SK-N-SH (cell line): ENCODE data around the gene SCARF1. TPM values are rescaled to one million over a fixed set of nuclear protein-coding genes. Genes with fewer than 3 reads are reported as not detected.

Experiments
- CTCF ChIA-PET: fragments of 300-600, 350-600 bp; formaldehyde crosslinking; extraction: SDS; loops from one replicate; lab custom pipeline; 2021; lab: Yijun Ruan, JAX
- POLR2A ChIA-PET: fragments of 350-600 bp; sonication (Branson Sonifier 250); formaldehyde crosslinking; extraction: SDS; loops from one replicate; lab custom pipeline; 2020; ENCODE audit warnings: antibody characterized with exemption, inconsistent platforms; lab: Yijun Ruan, JAX
- DNase-seq: peaks from one replicate; pipeline ENCODE4 v3.0.0; 2012
- H2AFZ ChIP-seq: fragments of 200-600 bp; sonication (generic); 2 replicates; pipeline ENCODE4 v1.8.1; 2016; ENCODE audit warnings: antibody characterized with exemption, mild to moderate bottlenecking, low read depth
- H3F3A ChIP-seq: fragments of 200-600 bp; sonication (generic); replicated peaks from 2 replicates; pipeline ENCODE3; 2016; ENCODE audit warnings: antibody characterized with exemption, mild to moderate bottlenecking; ENCODE audit not compliant: insufficient read depth
- H3K27ac ChIP-seq, 2 experiments: fragments of 200-500 bp in 1 of 2; fragments of 200-600 bp in 1 of 2; sonication (Bioruptor generic) in 1 of 2; sonication (generic), shearing (Covaris generic) in 1 of 2; 2 replicates each; pipeline versions ENCODE4 v1.5.1 to v1.6.1; 2014 to 2016; ENCODE audit warnings: low read depth in 2 of 2, inconsistent platforms in 1 of 2, low read length in 1 of 2, mild to moderate bottlenecking in 1 of 2, mixed read lengths in 1 of 2
- H3K27me3 ChIP-seq: fragments of 200-600 bp; sonication (generic), shearing (Covaris generic); 2 replicates; pipeline ENCODE4 v1.6.1; 2016; ENCODE audit warnings: mixed run types; ENCODE audit not compliant: insufficient read depth
- H3K36me3 ChIP-seq, 2 experiments: fragments of 200-500 bp in 1 of 2; fragments of 200-600 bp in 1 of 2; sonication (Bioruptor generic) in 1 of 2; sonication (generic) in 1 of 2; replicated peaks in 1 of 2; 2 replicates each; pipeline versions ENCODE3 to v1.5.1; 2014 to 2016; ENCODE audit warnings: low read length in 1 of 2, mild to moderate bottlenecking in 1 of 2; ENCODE audit not compliant: insufficient read depth in 2 of 2, control insufficient read depth in 1 of 2
- H3K4me1 ChIP-seq, 2 experiments: fragments of 200-500 bp in 1 of 2; fragments of 200-600 bp in 1 of 2; sonication (Bioruptor generic) in 1 of 2; sonication (generic), shearing (Covaris generic) in 1 of 2; 2 replicates each; pipeline versions ENCODE4 v1.5.1 to v1.6.1; 2014 to 2016; ENCODE audit warnings: low read depth in 1 of 2, low read length in 1 of 2, mixed run types in 1 of 2; ENCODE audit not compliant: insufficient read depth in 2 of 2, control insufficient read depth in 1 of 2
- H3K4me2 ChIP-seq: fragments of 200-600 bp; sonication (generic), shearing (Covaris generic); 2 replicates; pipeline ENCODE4 v1.6.1; 2017; ENCODE audit warnings: mixed run types
- H3K4me3 ChIP-seq, 2 experiments: fragments of 200-500 bp in 1 of 2; fragments of 200-600 bp in 1 of 2; sonication (Bioruptor generic) in 1 of 2; sonication (generic), shearing (Covaris generic) in 1 of 2; 2 replicates each; pipeline versions ENCODE4 v1.5.1 to v1.8.1; 2014 to 2016; ENCODE audit warnings: low read depth in 2 of 2, inconsistent platforms in 1 of 2, low read length in 1 of 2, mild to moderate bottlenecking in 1 of 2, mixed read lengths in 1 of 2, moderate library complexity in 1 of 2
- H3K79me2 ChIP-seq: fragments of 200-600 bp; sonication (generic); 2 replicates; pipeline ENCODE4 v1.8.1; 2017; ENCODE audit warnings: mild to moderate bottlenecking; ENCODE audit not compliant: insufficient read depth
- H3K9ac ChIP-seq: fragments of 200-600 bp; sonication (generic); 2 replicates; pipeline ENCODE4 v1.6.1; 2017; ENCODE audit warnings: mixed run types
- H3K9me2 ChIP-seq: fragments of 200-600 bp; sonication (generic); 2 replicates; pipeline ENCODE4 v1.6.1; 2017; ENCODE audit warnings: mixed run types
- H3K9me3 ChIP-seq: fragments of 200-600 bp; sonication (generic); 2 replicates; pipeline ENCODE4 v1.6.1; 2017; ENCODE audit warnings: mixed run types, mild to moderate bottlenecking, moderate library complexity
- H4K20me1 ChIP-seq: fragments of 200-600 bp; sonication (generic); 2 replicates; pipeline ENCODE4 v1.6.1; 2017; ENCODE audit warnings: mild to moderate bottlenecking, mixed run types; ENCODE audit not compliant: insufficient read depth
- CTCF ChIP-seq: fragments of 200-600 bp; sonication (generic); IDR thresholded peaks from 2 replicates; pipeline ENCODE4 v1.6.1; 2017; ENCODE audit warnings: antibody characterized with exemption, mild to moderate bottlenecking, moderate library complexity
- EZH2phosphoT487 ChIP-seq: fragments of 200-600 bp; sonication (generic); IDR thresholded peaks from 2 replicates; pipeline ENCODE4 v1.6.1; 2017; ENCODE audit warnings: low read depth, mixed run types, mild to moderate bottlenecking, antibody characterized with exemption, moderate library complexity, borderline replicate concordance
- FOXJ3 ChIP-seq: sonication (generic); formaldehyde crosslinking; IDR thresholded peaks from 2 replicates; pipeline ENCODE4 v1.5.1; 2020; ENCODE audit warnings: mild to moderate bottlenecking, missing genetic modification reagents
- GABPA ChIP-seq: IDR thresholded peaks from 2 replicates; pipeline ENCODE4 v1.4.0; 2012; ENCODE audit warnings: low read depth, mild to moderate bottlenecking
- MAX ChIP-seq: IDR thresholded peaks from 2 replicates; pipeline ENCODE4 v1.4.0; 2012; ENCODE audit warnings: low read depth
- MXI1 ChIP-seq: IDR thresholded peaks from 2 replicates; pipeline ENCODE4 v1.6.1; 2012; ENCODE audit warnings: mild to moderate bottlenecking, low read depth, low read length, improper control_type of control experiment
- NRF1 ChIP-seq: IDR thresholded peaks from 2 replicates; pipeline ENCODE4 v1.6.1; 2012; ENCODE audit warnings: low read depth, mild to moderate bottlenecking, low read length
- PBX3 ChIP-seq: IDR thresholded peaks from 2 replicates; pipeline ENCODE4; 2012
- POLR2AphosphoS5 ChIP-seq: IDR thresholded peaks from 2 replicates; pipeline ENCODE4 v1.6.1; 2012; ENCODE audit warnings: low read depth, low read length
- RCOR1 ChIP-seq: fragments of 150-350 bp; IDR thresholded peaks from 2 replicates; pipeline ENCODE4 v1.6.1; 2017; ENCODE audit warnings: antibody characterized with exemption, low read length
- RFX5 ChIP-seq: IDR thresholded peaks from 2 replicates; pipeline ENCODE4 v1.6.1; 2012; ENCODE audit warnings: mild to moderate bottlenecking, improper control_type of control experiment, low read length
- SIN3A ChIP-seq: IDR thresholded peaks from 2 replicates; pipeline ENCODE4 v1.6.1; 2012; ENCODE audit warnings: low read depth, mild to moderate bottlenecking, low read length, moderate library complexity, borderline replicate concordance
- TAF1 ChIP-seq: IDR thresholded peaks from 2 replicates; pipeline ENCODE4 v1.6.1; 2012; ENCODE audit warnings: low read depth, mild to moderate bottlenecking, low read length, moderate library complexity, borderline replicate concordance
- TCF12 ChIP-seq: IDR thresholded peaks from 2 replicates; pipeline ENCODE4 v1.4.0; 2012
- YY1 ChIP-seq: IDR thresholded peaks from 2 replicates; pipeline ENCODE4 v1.4.0; 2012; ENCODE audit warnings: low read depth, mild to moderate bottlenecking
- ZBTB33 ChIP-seq: IDR thresholded peaks from 2 replicates; pipeline ENCODE4 v1.4.0; 2012; ENCODE audit warnings: low read depth, borderline replicate concordance
- WGBS: methylation state at CpG from one replicate; pipeline ENCODE4 v1.1.6; 2017; ENCODE audit warnings: low lambda C conversion rate; 5-methylcytosine and 5-hydroxymethylcytosine counted together
- polyA plus RNA-seq, 3 experiments: library from polyadenylated mRNA; depleted of rRNA; stranded (reverse); fragments of >200 nt; gene quantifications; 2 replicates each; pipeline ENCODE4 v1.2.3, GENCODE V29; 2012

SCARF1 gene
- polyA plus RNA-seq, 1 of the 3 experiments (the other 2 are of a cell fraction), result 0.39 TPM

- Histone ChIP-seq H4K20me1 (peaks cover 29% of the 10 kb centered on the region), H2AFZ (peak within 1 kb of the TSS; percentile 95), H3K9ac (peak within 1 kb of the TSS; percentile 89), H3K9me3 (no peaks in the 10 kb centered on the region), H3F3A (no peaks in the 10 kb centered on the region), H3K79me2 (peaks cover 43% of the 10 kb centered on the region), H3K9me2 (no peaks in the 10 kb centered on the region), H3K27ac (peak within 1 kb of the TSS; percentile 85 to 88), H3K4me1 (peaks cover 4 to 9% of the 10 kb centered on the region in 2 experiments; a peak in 2 of 4 replicates), H3K4me2 (peak within 1 kb of the TSS; percentile 97), H3K4me3 (peak within 1 kb of the TSS; percentile 74 to 87), H3K27me3 (no peaks in the 10 kb centered on the region), H3K36me3 (peaks cover 33 to 35% of the 10 kb centered on the region in 2 experiments)
- POLR2A ChIA-PET, result interaction anchor here (0.7 to 1.5 kb wide), 3 partner anchors 15 to 32 kb away, joined by 3 to 10 read pairs (median 4); no protein-coding TSS in a partner anchor
- no peak for TF ChIP-seq EZH2phosphoT487
- TF ChIP-seq FOXJ3 (CRISPR knock-in tag), result no peak
- peak; percentile 35; the same call in 1 of the 2 replicates for TF ChIP-seq RFX5
- no peak for TF ChIP-seq RCOR1
- peak; percentile 90 for TF ChIP-seq GABPA
- peak; percentile 67 for TF ChIP-seq NRF1
- TF ChIP-seq MAX, result peak; percentile 63; the same call in 1 of the 2 replicates
- TF ChIP-seq ZBTB33, result no peak
- TF ChIP-seq YY1, result peak; percentile 96
- no peak for TF ChIP-seq CTCF
- TF ChIP-seq POLR2AphosphoS5, result peak; percentile 87
- TF ChIP-seq MXI1, result peak; percentile 97
- peak; percentile 97 for TF ChIP-seq PBX3
- TF ChIP-seq TAF1, result peak; percentile 68
- TF ChIP-seq SIN3A, result 0 out of 2 replicates have a peak, but pooled peaks have one; percentile 24
- TF ChIP-seq TCF12, result no peak
- CTCF ChIA-PET, result interaction anchor here (0.8 to 7.8 kb wide), 6 partner anchors 11 to 110 kb away, joined by 3 to 56 read pairs (median 5); partner anchors contain the start of gene RILP
- 1% methylated on average over 59 of the region's 72 CpGs for WGBS
- DNase-seq, result peak; percentile 99
These were observed 39.1 kb upstream of the SCARF1 start, which contains the start of gene PRPF8 for GRCh38 chr17:1684378-1685189. Gene PRPF8, minus strand, starts transcription at chr17:1684867. Its CDS starts 296 bp downstream, at chr17:1684571.
